SKM-1 (cell line): Measurements from ENCODE around the gene APOL1.
"Not testable (repeated sequence)": the region's sequence is repeated elsewhere in the genome, so short reads cannot be mapped to it uniquely, and the experiment has no call there.

Experiments
- DNase-seq: peaks from one replicate; lab custom pipeline; 2025; ENCODE audit not compliant: unreplicated experiment; lab: John Stamatoyannopoulos, UW

The APOL1 gene

GRCh38 chr22:36225333-36225922, 27.5 kb upstream of the APOL1 start:
- DNase-seq = no peak

GRCh38 chr22:36226189-36226588, 26.7 kb upstream of the APOL1 start:
- no peak for DNase-seq

GRCh38 chr22:36227396-36227795, 25.5 kb upstream of the APOL1 start:
- DNase-seq = no peak

GRCh38 chr22:36227806-36228205, 25.1 kb upstream of the APOL1 start:
- DNase-seq = no peak

GRCh38 chr22:36228369-36228768, 24.6 kb upstream of the APOL1 start:
- not testable (repeated sequence) for DNase-seq

GRCh38 chr22:36228944-36229343, 24.0 kb upstream of the APOL1 start:
- no peak for DNase-seq

GRCh38 chr22:36229649-36230048, 23.3 kb upstream of the APOL1 start:
- not testable (repeated sequence) for DNase-seq

- not testable (repeated sequence) for DNase-seq
These were observed 21.9 kb upstream of the APOL1 start for GRCh38 chr22:36231051-36231450.

GRCh38 chr22:36232715-36233401, 20.1 kb upstream of the APOL1 start:
- DNase-seq = no peak

GRCh38 chr22:36233796-36234195, 19.1 kb upstream of the APOL1 start:
- no peak for DNase-seq

GRCh38 chr22:36234213-36234612, 18.7 kb upstream of the APOL1 start:
- no peak for DNase-seq

- DNase-seq = no peak
These were observed 18.0 kb upstream of the APOL1 start for GRCh38 chr22:36234919-36235318.

- DNase-seq = no peak
These were observed 17.3 kb upstream of the APOL1 start for GRCh38 chr22:36235585-36235984.

- DNase-seq = no peak
These were observed 16.3 kb upstream of the APOL1 start for GRCh38 chr22:36236388-36237319.

- no peak for DNase-seq
These were observed 15.2 kb upstream of the APOL1 start for GRCh38 chr22:36237462-36238372.

- DNase-seq = no peak
These were observed 14.4 kb upstream of the APOL1 start for GRCh38 chr22:36238373-36239149.

GRCh38 chr22:36239150-36239400, 13.9 kb upstream of the APOL1 start:
- no peak for DNase-seq

- peak; percentile 80 for DNase-seq
These were observed 13.3 kb upstream of the APOL1 start, which contains the start of gene APOL2 for GRCh38 chr22:36239401-36240171. Gene APOL2 (minus strand): TSS chr22:36239527. CDS start chr22:36233162, 6,365 bp downstream.

GRCh38 chr22:36243986-36244385, 8.9 kb upstream of the APOL1 start:
- DNase-seq = no peak
